Astrocyte (in vitro differentiated cells and primary cell): ENCODE measurements around the gene MYH2.

Experiments used
- CTCF ChIP-seq: IDR thresholded peaks from 2 replicates; pipeline ENCODE4 v1.5.1; 2011; ENCODE audit warnings: low read depth, mild to moderate bottlenecking, inconsistent platforms, low read length, moderate library complexity; ENCODE audit not compliant: insufficient read depth
- EZH2 ChIP-seq: IDR thresholded peaks from 2 replicates; pipeline ENCODE4 v1.6.1; 2012; ENCODE audit warnings: mild to moderate bottlenecking, low read length, inconsistent platforms; ENCODE audit not compliant: insufficient read depth

GRCh38 chr17:10547351-10547750, 2.1 kb downstream of the MYH2 start:
- TF ChIP-seq CTCF, result no peak
- TF ChIP-seq EZH2, result no peak
